ENCODE results near the gene APOB. TPM values are rescaled to one million over a fixed set of nuclear protein-coding genes. Genes with fewer than 3 reads are reported as not detected.
A peak's percentile ranks its signal among the peaks of the same experiment; 100 is the strongest.

The APOB gene
- total and polyA plus RNA-seq, 2 of the 13 experiments (the other 11 are each of a cell fraction or from before 2014, with no cell fraction given), result 1,569 to 2,515 TPM

DNA sequence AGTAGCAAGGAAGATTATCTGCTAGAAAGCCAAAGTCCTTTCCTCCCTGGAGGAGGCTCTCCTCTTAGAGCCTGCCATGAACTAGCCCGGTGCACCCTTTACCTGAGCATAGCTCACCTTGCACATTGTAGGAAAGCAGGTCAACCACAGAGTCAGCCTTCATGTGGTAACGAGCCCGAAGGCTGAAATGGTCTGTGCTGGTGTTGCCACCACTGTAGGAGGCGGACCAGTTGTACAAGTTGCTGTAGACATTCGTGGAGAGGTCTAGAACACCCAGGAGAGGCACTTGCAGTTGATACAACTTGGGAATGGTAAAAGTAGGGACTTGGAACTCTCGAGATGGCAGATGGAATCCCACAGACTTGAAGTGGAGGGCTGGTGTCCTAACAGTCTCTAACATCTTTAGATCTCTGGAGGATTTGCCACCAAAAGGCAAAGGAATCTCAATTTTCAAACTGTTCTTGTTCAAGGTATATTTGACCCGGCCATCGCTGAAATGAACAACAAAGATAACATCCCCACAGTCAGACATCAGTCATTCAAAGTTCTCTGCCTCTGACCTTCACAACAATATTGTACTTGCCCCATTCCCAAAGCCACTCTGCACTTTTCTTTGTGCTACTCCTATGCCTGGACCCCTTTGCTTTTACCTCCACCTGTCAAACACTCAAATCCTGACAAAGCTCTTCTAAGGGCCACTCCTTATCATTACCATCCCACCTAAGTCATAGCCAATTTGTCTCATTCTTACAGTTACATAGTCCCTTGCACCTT lies 30.6 kb downstream of the APOB start:
- CTCF ChIA-PET (ENCODE audit: low intra/inter-chr PET ratio, low total read pairs), result no interaction called here
- H3K27me3 ChIP-seq (ENCODE audit: control insufficient read depth in 1 of 2, insufficient read depth in 2 of 2, low read length in 2 of 2), result no peaks in the 10 kb centered on the region
- 0 out of 2 replicates have a peak, but pooled peaks have one; percentile 59 for TF ChIP-seq XBP1 (CRISPR knock-in tag; IDR thresholded peaks at IDR 0.05)
- TF ChIP-seq ZNF143 (CRISPR knock-in tag; IDR thresholded peaks at IDR 0.05), result peak; percentile 18; the same call in 1 of the 2 replicates
- TF ChIP-seq ZNF878 (CRISPR knock-in tag; IDR thresholded peaks at IDR 0.05), result peak; percentile 58; the same call in 1 of the 2 replicates
- TF ChIP-seq POLR2A (IDR thresholded peaks at IDR 0.05; ENCODE audit: insufficient read depth in 1 of 2, low read depth in 2 of 2, low read length in 2 of 2), result peak in 1 of 2 experiments; percentile 67
- TF ChIP-seq ZNF710 (CRISPR knock-in tag; IDR thresholded peaks at IDR 0.05; ENCODE audit: borderline replicate concordance), result no peak
- peak; percentile 37; the same call in 1 of the 2 replicates for TF ChIP-seq ZNF574 (CRISPR knock-in tag; IDR thresholded peaks at IDR 0.05)
- no peak for TF ChIP-seq NR2C2 (CRISPR knock-in tag; IDR thresholded peaks at IDR 0.05; ENCODE audit: borderline replicate concordance)
- TF ChIP-seq, protein P1, sequence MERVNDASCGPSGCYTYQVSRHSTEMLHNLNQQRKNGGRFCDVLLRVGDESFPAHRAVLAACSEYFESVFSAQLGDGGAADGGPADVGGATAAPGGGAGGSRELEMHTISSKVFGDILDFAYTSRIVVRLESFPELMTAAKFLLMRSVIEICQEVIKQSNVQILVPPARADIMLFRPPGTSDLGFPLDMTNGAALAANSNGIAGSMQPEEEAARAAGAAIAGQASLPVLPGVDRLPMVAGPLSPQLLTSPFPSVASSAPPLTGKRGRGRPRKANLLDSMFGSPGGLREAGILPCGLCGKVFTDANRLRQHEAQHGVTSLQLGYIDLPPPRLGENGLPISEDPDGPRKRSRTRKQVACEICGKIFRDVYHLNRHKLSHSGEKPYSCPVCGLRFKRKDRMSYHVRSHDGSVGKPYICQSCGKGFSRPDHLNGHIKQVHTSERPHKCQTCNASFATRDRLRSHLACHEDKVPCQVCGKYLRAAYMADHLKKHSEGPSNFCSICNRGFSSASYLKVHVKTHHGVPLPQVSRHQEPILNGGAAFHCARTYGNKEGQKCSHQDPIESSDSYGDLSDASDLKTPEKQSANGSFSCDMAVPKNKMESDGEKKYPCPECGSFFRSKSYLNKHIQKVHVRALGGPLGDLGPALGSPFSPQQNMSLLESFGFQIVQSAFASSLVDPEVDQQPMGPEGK (CRISPR knock-in tag; IDR thresholded peaks at IDR 0.05), result no peak
- no peak for TF ChIP-seq EED (CRISPR knock-in tag; IDR thresholded peaks at IDR 0.05)
- TF ChIP-seq NFKBIZ (CRISPR knock-in tag; IDR thresholded peaks at IDR 0.05), result no peak
- no peak for TF ChIP-seq ELK4 (CRISPR knock-in tag; IDR thresholded peaks at IDR 0.05; ENCODE audit: borderline replicate concordance)

More for the DNA sequence above, 30.6 kb downstream of the APOB start:
- Histone ChIP-seq H3K4me1 (ENCODE audit: insufficient read depth, low read length) (peaks cover 41% of the 10 kb centered on the region), H3K27ac (ENCODE audit: extremely low read length, insufficient read depth, low read length) (no peak overlapping the region), H3K36me3 (replicated peaks in 1 of 2; ENCODE audit: control insufficient read depth in 1 of 2, insufficient read depth in 2 of 2, low read length in 2 of 2) (peaks cover 67 to 96% of the 10 kb centered on the region in 2 experiments), H3K4me2 (ENCODE audit: low read depth, low read length) (no peak overlapping the region), H3K9ac (ENCODE audit: insufficient read depth, low read depth, low read length) (no peak overlapping the region), H3K9me3 (ENCODE audit: low read length) (no peaks in the 10 kb centered on the region; the same call in 1 of the 2 replicates), H3K79me2 (ENCODE audit: insufficient read depth, low read length) (peaks cover 10% of the 10 kb centered on the region), H3K4me3 (replicated peaks in 1 of 3; ENCODE audit: insufficient read depth in 1 of 3, low read depth in 2 of 3, low read length in 3 of 3) (no peak overlapping the region), H4K20me1 (ENCODE audit: insufficient read depth, low read length) (peaks cover 96% of the 10 kb centered on the region), H2AFZ (ENCODE audit: low read length) (no peak overlapping the region)
- FAIRE-seq, result no peak
- BruUV-seq (replicated peaks), result no TSS peak
- intact Hi-C loops (cut with micrococcal nuclease; ENCODE audit: unreplicated experiment) (no loop called here), in situ Hi-C loops (cut with HindIII; ENCODE audit: extremely low pct_ligation_motif_present, low pct_unique_long_range_greater_than_20kb) (no loop called here)
- POLR2A ChIA-PET, result interaction anchor here (1.6 to 13.6 kb wide), 3 partner anchors 13 to 25 kb away, joined by 7 to 119 read pairs (median 32); no protein-coding TSS in a partner anchor
- whole genome bisulfite sequencing (ENCODE audit: low lambda C conversion rate), result 96% methylated on average over 8 of the region's 8 CpGs
- peak; percentile 6 for ATAC-seq
- DNase-seq (ENCODE audit: low spot score), result no peak

Data from HepG2 (cell line).